Measurements from ENCODE around the gene SPATA12. TPM values are rescaled to one million over a fixed set of nuclear protein-coding genes. Genes with fewer than 3 reads are reported as not detected.

Gene SPATA12
- total RNA-seq, 1 donor from 2014 or later = not detected

GRCh38 chr3:57048728-57049127, 11.7 kb upstream of the SPATA12 start:
- FAIRE-seq (no peak), DNase-seq (ENCODE audit: low spot score in 2 of 2) (no peak)

GRCh38 chr3:57052662-57053061, 7.8 kb upstream of the SPATA12 start:
- FAIRE-seq (no peak), DNase-seq (ENCODE audit: low spot score in 2 of 2) (no peak)

- FAIRE-seq = no peak
- no peak for DNase-seq (ENCODE audit: low spot score in 2 of 2)
Observed at GRCh38 chr3:57053122-57053521, 7.3 kb upstream of the SPATA12 start.

- FAIRE-seq (no peak), DNase-seq (ENCODE audit: low spot score in 2 of 2) (no peak)
Observed at GRCh38 chr3:57057351-57057750, 3.1 kb upstream of the SPATA12 start.

- DNase-seq (ENCODE audit: low spot score in 2 of 2) (no peak), FAIRE-seq (no peak)
Observed at GRCh38 chr3:57059411-57059810, 1.1 kb upstream of the SPATA12 start.

GRCh38 chr3:57061556-57061955, 1.1 kb downstream of the SPATA12 start:
- FAIRE-seq (no peak), DNase-seq (ENCODE audit: low spot score in 2 of 2) (no peak)

GRCh38 chr3:57062101-57062631, 1.7 kb downstream of the SPATA12 start:
- no peak for DNase-seq (ENCODE audit: low spot score in 2 of 2)
- FAIRE-seq = no peak

GRCh38 chr3:57063032-57063431, 2.6 kb downstream of the SPATA12 start:
- FAIRE-seq = no peak

GRCh38 chr3:57064001-57064400, 3.5 kb downstream of the SPATA12 start:
- FAIRE-seq (no peak), DNase-seq (ENCODE audit: low spot score in 2 of 2) (no peak)

More at GRCh38 chr3:57063032-57063431, 2.6 kb downstream of the SPATA12 start:
- no peak for DNase-seq (ENCODE audit: low spot score in 2 of 2)

- no peak for FAIRE-seq
- DNase-seq (ENCODE audit: low spot score in 2 of 2) = no peak
Observed at GRCh38 chr3:57064572-57064971, 4.1 kb downstream of the SPATA12 start.

- DNase-seq (ENCODE audit: low spot score in 2 of 2) (no peak), FAIRE-seq (no peak)
Observed at GRCh38 chr3:57065588-57065987, 5.1 kb downstream of the SPATA12 start.

GRCh38 chr3:57066471-57066870, 6.0 kb downstream of the SPATA12 start:
- FAIRE-seq = no peak
- no peak for DNase-seq (ENCODE audit: low spot score in 2 of 2)

GRCh38 chr3:57068437-57069089, 8.1 kb downstream of the SPATA12 start:
- DNase-seq (ENCODE audit: low spot score in 2 of 2) = no peak
- no peak for FAIRE-seq

GRCh38 chr3:57069503-57069902, 9.0 kb downstream of the SPATA12 start:
- DNase-seq (ENCODE audit: low spot score in 2 of 2) (no peak), FAIRE-seq (no peak)

GRCh38 chr3:57073628-57074027, 13.2 kb downstream of the SPATA12 start:
- DNase-seq (ENCODE audit: low spot score in 2 of 2) (no peak), FAIRE-seq (no peak)

- FAIRE-seq (no peak), DNase-seq (ENCODE audit: low spot score in 2 of 2) (no peak)
Observed at GRCh38 chr3:57074135-57074534, 13.7 kb downstream of the SPATA12 start.

GRCh38 chr3:57076422-57076951, 16.0 kb downstream of the SPATA12 start:
- DNase-seq (ENCODE audit: low spot score in 2 of 2) = no peak
- no peak for FAIRE-seq

GRCh38 chr3:57077630-57078343, 17.3 kb downstream of the SPATA12 start:
- no peak for DNase-seq (ENCODE audit: low spot score in 2 of 2)
- FAIRE-seq = no peak

- FAIRE-seq (no peak), DNase-seq (ENCODE audit: low spot score in 2 of 2) (peak; percentile 40 to 52)
Observed at GRCh38 chr3:57078344-57078634, 17.8 kb downstream of the SPATA12 start.

- peak; percentile 66 to 76 for DNase-seq (ENCODE audit: low spot score in 2 of 2)
- FAIRE-seq = no peak
Observed at GRCh38 chr3:57078635-57079473, 18.4 kb downstream of the SPATA12 start.

- no peak for DNase-seq (ENCODE audit: low spot score in 2 of 2)
- no peak for FAIRE-seq
Observed at GRCh38 chr3:57079474-57079831, 19.0 kb downstream of the SPATA12 start.

All from frontal cortex (tissue), 4 donors.